ENCODE measurements around the gene SUMO3.
A peak's percentile ranks its signal among the peaks of the same experiment; 100 is the strongest.

The SUMO3 gene

GRCh38 chr21:44799646-44800045 is 18.2 kb downstream of the SUMO3 start:
- no peak for TF ChIP-seq CTCF (IDR thresholded peaks at IDR 0.05; ENCODE audit: borderline replicate concordance, control extremely low read depth, extremely low read depth, insufficient read depth, missing control alignments)
- in situ Hi-C loops (cut with MboI; ENCODE audit: low sequenced_read_pairs, unreplicated experiment): loop anchor here (10.0 kb wide), 3 partner anchors 135 to 455 kb away; no protein-coding TSS in a partner anchor

GRCh38 chr21:44797775-44798174 is 20.1 kb downstream of the SUMO3 start:
- DNase-seq (ENCODE audit: low spot score): no peak
- no peak for TF ChIP-seq CTCF (IDR thresholded peaks at IDR 0.05; ENCODE audit: borderline replicate concordance, control extremely low read depth, extremely low read depth, insufficient read depth, missing control alignments)
- in situ Hi-C loops (cut with MboI; ENCODE audit: low sequenced_read_pairs, unreplicated experiment): loop anchor here (10.0 kb wide), 3 partner anchors 137 to 453 kb away; no protein-coding TSS in a partner anchor

More at GRCh38 chr21:44799646-44800045, 18.2 kb downstream of the SUMO3 start:
- DNase-seq (ENCODE audit: low spot score): no peak

GRCh38 chr21:44795342-44795741 is 22.5 kb downstream of the SUMO3 start:
- DNase-seq (ENCODE audit: low spot score): no peak
- in situ Hi-C loops (cut with MboI; ENCODE audit: low sequenced_read_pairs, unreplicated experiment): loop anchor here (10.0 kb wide), 3 partner anchors 139 to 451 kb away; no protein-coding TSS in a partner anchor
- no peak for TF ChIP-seq CTCF (IDR thresholded peaks at IDR 0.05; ENCODE audit: borderline replicate concordance, control extremely low read depth, extremely low read depth, insufficient read depth, missing control alignments)

- in situ Hi-C loops (cut with MboI; ENCODE audit: low sequenced_read_pairs, unreplicated experiment): loop anchor here (10.0 kb wide), 3 partner anchors 141 to 449 kb away; no protein-coding TSS in a partner anchor
- TF ChIP-seq CTCF (IDR thresholded peaks at IDR 0.05; ENCODE audit: borderline replicate concordance, control extremely low read depth, extremely low read depth, insufficient read depth, missing control alignments): no peak
- no peak for DNase-seq (ENCODE audit: low spot score)
Observed at GRCh38 chr21:44793592-44794374, 24.1 kb downstream of the SUMO3 start.

GRCh38 chr21:44792702-44793591 is 24.9 kb downstream of the SUMO3 start:
- in situ Hi-C loops (cut with MboI; ENCODE audit: low sequenced_read_pairs, unreplicated experiment): loop anchor here (10.0 kb wide), 3 partner anchors 142 to 448 kb away; no protein-coding TSS in a partner anchor
- TF ChIP-seq CTCF (IDR thresholded peaks at IDR 0.05; ENCODE audit: borderline replicate concordance, control extremely low read depth, extremely low read depth, insufficient read depth, missing control alignments): peak; percentile 64
- DNase-seq (ENCODE audit: low spot score): peak; percentile 81

- in situ Hi-C loops (cut with MboI; ENCODE audit: low sequenced_read_pairs, unreplicated experiment): loop anchor here (10.0 kb wide), 3 partner anchors 143 to 447 kb away; no protein-coding TSS in a partner anchor
- TF ChIP-seq CTCF (IDR thresholded peaks at IDR 0.05; ENCODE audit: borderline replicate concordance, control extremely low read depth, extremely low read depth, insufficient read depth, missing control alignments): no peak
- DNase-seq (ENCODE audit: low spot score): no peak
Observed at GRCh38 chr21:44791993-44792392, 25.9 kb downstream of the SUMO3 start.
